H9 (cell line): ENCODE data around the gene PLA2G5. TPM values are rescaled to one million over a fixed set of nuclear protein-coding genes. Genes with fewer than 3 reads are reported as not detected.

Experiments
- DNase-seq: peaks from one replicate; pipeline ENCODE4 v3.0.0-alpha.2; 2017
- H2AFZ ChIP-seq: one replicate; pipeline ENCODE4 v1.6.1; 2013; ENCODE audit warnings: mild to moderate bottlenecking, low read length, control low read depth, moderate library complexity
- H2AK5ac ChIP-seq: 2 replicates; pipeline ENCODE4 v1.6.1; 2013; ENCODE audit warnings: low read length, control low read depth, mixed read lengths; ENCODE audit not compliant: insufficient read length
- H2BK120ac ChIP-seq: one replicate; pipeline ENCODE4 v1.6.1; 2013; ENCODE audit warnings: low read depth, mild to moderate bottlenecking, low read length, control low read depth, inconsistent platforms; ENCODE audit not compliant: poor library complexity, severe bottlenecking
- H2BK12ac ChIP-seq: 2 replicates; pipeline ENCODE4 v1.6.1; 2013; ENCODE audit warnings: low read length, control low read depth, mixed read lengths, low read depth; ENCODE audit not compliant: insufficient read length
- H2BK15ac ChIP-seq: 2 replicates; pipeline ENCODE4 v1.6.1; 2013; ENCODE audit warnings: low read depth, low read length, control low read depth
- H2BK20ac ChIP-seq: one replicate; pipeline ENCODE4 v1.6.1; 2013; ENCODE audit warnings: low read depth, mild to moderate bottlenecking, low read length, control low read depth, inconsistent platforms; ENCODE audit not compliant: poor library complexity, severe bottlenecking
- H2BK5ac ChIP-seq: 2 replicates; pipeline ENCODE4 v1.6.1; 2013; ENCODE audit warnings: low read length, control low read depth, mixed read lengths; ENCODE audit not compliant: insufficient read length
- H3K14ac ChIP-seq: 2 replicates; pipeline ENCODE4 v1.6.1; 2013; ENCODE audit warnings: low read length, control low read depth; ENCODE audit not compliant: insufficient read depth
- H3K18ac ChIP-seq: 2 replicates; pipeline ENCODE4 v1.6.1; 2013; ENCODE audit warnings: low read depth, mild to moderate bottlenecking, mixed read lengths, low read length, control low read depth; ENCODE audit not compliant: insufficient read length
- H3K23ac ChIP-seq: 2 replicates; pipeline ENCODE4 v1.6.1; 2013; ENCODE audit warnings: low read length, control low read depth, mixed read lengths, low read depth; ENCODE audit not compliant: insufficient read length
- H3K23me2 ChIP-seq: 2 replicates; pipeline ENCODE4 v1.6.1; 2013; ENCODE audit warnings: low read depth, mild to moderate bottlenecking, mixed read lengths, low read length, control low read depth; ENCODE audit not compliant: insufficient read length, poor library complexity, severe bottlenecking
- H3K27ac ChIP-seq: 2 replicates; pipeline ENCODE4 v1.5.1; 2013; ENCODE audit warnings: low read length, control low read depth, mixed read lengths, low read depth; ENCODE audit not compliant: insufficient read length
- H3K27me3 ChIP-seq: 2 replicates; pipeline ENCODE4 v1.6.1; 2013; ENCODE audit warnings: low read length, control low read depth, inconsistent platforms; ENCODE audit not compliant: insufficient read depth
- H3K4ac ChIP-seq: 2 replicates; pipeline ENCODE4 v1.6.1; 2013; ENCODE audit warnings: low read depth, mild to moderate bottlenecking, control low read depth, inconsistent platforms, low read length, moderate library complexity
- H3K4me1 ChIP-seq: 2 replicates; pipeline ENCODE4 v1.6.1; 2013; ENCODE audit warnings: low read length, control low read depth, inconsistent platforms; ENCODE audit not compliant: insufficient read depth
- H3K4me2 ChIP-seq: 2 replicates; pipeline ENCODE4 v1.6.1; 2013; ENCODE audit warnings: low read length, control low read depth, mixed read lengths; ENCODE audit not compliant: insufficient read length, insufficient read depth
- H3K56ac ChIP-seq: 2 replicates; pipeline ENCODE4 v1.6.1; 2013; ENCODE audit warnings: low read depth, mild to moderate bottlenecking, mixed read lengths, low read length, control low read depth; ENCODE audit not compliant: insufficient read length
- H3K79me1 ChIP-seq: 2 replicates; pipeline ENCODE4 v1.6.1; 2013; ENCODE audit warnings: low read depth, mild to moderate bottlenecking, moderate library complexity, low read length, control low read depth, inconsistent platforms; ENCODE audit not compliant: insufficient read depth, poor library complexity, severe bottlenecking
- H3K79me2 ChIP-seq: 2 replicates; pipeline ENCODE4 v1.6.1; 2013; ENCODE audit warnings: low read length, control low read depth, inconsistent platforms; ENCODE audit not compliant: insufficient read depth
- H3K9ac ChIP-seq: 2 replicates; pipeline ENCODE4 v1.6.1; 2013; ENCODE audit warnings: low read length, control low read depth, mixed read lengths; ENCODE audit not compliant: insufficient read length; ENCODE audit errors: extremely low read depth
- H3K9me3 ChIP-seq: one replicate; pipeline ENCODE4 v1.6.1; 2013; ENCODE audit warnings: low read depth, low read length, inconsistent platforms; ENCODE audit not compliant: control insufficient read depth
- H3T11ph ChIP-seq: one replicate; pipeline ENCODE4 v1.6.1; 2013; ENCODE audit warnings: mild to moderate bottlenecking, low read length, control low read depth, inconsistent platforms
- H4K20me1 ChIP-seq: one replicate; pipeline ENCODE4 v1.6.1; 2013; ENCODE audit not compliant: control insufficient read depth, insufficient read length, insufficient read depth
- H4K5ac ChIP-seq: 2 replicates; pipeline ENCODE4 v1.6.1; 2013; ENCODE audit warnings: low read depth, mild to moderate bottlenecking, mixed read lengths, low read length, control low read depth; ENCODE audit not compliant: insufficient read length
- H4K8ac ChIP-seq: replicated peaks from 2 replicates; pipeline ENCODE4 v1.6.1; 2013; ENCODE audit warnings: low read length, control low read depth, mixed read lengths, low read depth; ENCODE audit not compliant: insufficient read length
- H4K91ac ChIP-seq: 2 replicates; pipeline ENCODE4 v1.6.1; 2013; ENCODE audit warnings: low read depth, mild to moderate bottlenecking, moderate library complexity, mixed read lengths, low read length, control low read depth; ENCODE audit not compliant: insufficient read length
- H3K27ac Mint-ChIP-seq, 3 experiments: 2 replicates in 2 of 3; 3 replicates in 1 of 3; pipeline ENCODE4 v1.8.0; 2020 to 2021; ENCODE audit warnings: mixed read lengths in 3 of 3, mild to moderate bottlenecking in 1 of 3, moderate library complexity in 1 of 3
- H3K27me3 Mint-ChIP-seq: 2 replicates; pipeline ENCODE4 v1.8.0; 2021; ENCODE audit warnings: low read depth, mild to moderate bottlenecking, moderate library complexity, mixed read lengths
- H3K36me3 Mint-ChIP-seq, 3 experiments: 2 replicates in 2 of 3; 3 replicates in 1 of 3; pipeline ENCODE4 v1.8.0; 2020 to 2021; ENCODE audit warnings: low read depth in 3 of 3, mixed read lengths in 3 of 3; ENCODE audit not compliant: insufficient read depth in 1 of 3
- H3K4me1 Mint-ChIP-seq, 2 experiments: 2 replicates each; pipeline ENCODE4 v1.8.0; 2020; ENCODE audit warnings: mixed read lengths in 2 of 2
- H3K4me3 Mint-ChIP-seq, 2 experiments: 2 replicates in 1 of 2; 3 replicates in 1 of 2; pipeline ENCODE4 v1.8.0; 2020 to 2021; ENCODE audit warnings: mild to moderate bottlenecking in 2 of 2, mixed read lengths in 2 of 2, moderate library complexity in 1 of 2
- H3K9me3 Mint-ChIP-seq, 2 experiments: 2 replicates in 1 of 2; 3 replicates in 1 of 2; pipeline ENCODE4 v1.8.0; 2020; ENCODE audit warnings: mild to moderate bottlenecking in 2 of 2, mixed read lengths in 2 of 2, moderate library complexity in 1 of 2
- WGBS: extraction: QIAGEN DNeasy Blood & Tissue Kit; methylation state at CpG from one replicate; pipeline ENCODE4 v1.1.7; 2013; ENCODE audit warnings: missing lambda C conversion rate, low lambda C conversion rate, mixed read lengths; ENCODE audit not compliant: insufficient read length; ENCODE audit errors: extremely low coverage; 5-methylcytosine and 5-hydroxymethylcytosine counted together
- total RNA-seq: library from RNA; stranded (reverse); gene quantifications from 2 replicates; pipeline ENCODE4 v1.2.1, GENCODE V29; 2021
- TF ChIP-seq, protein P1 (sequence below): fragments of 200-600 bp; sonication (generic); conservative IDR thresholded peaks from 3 replicates; pipeline ENCODE4 v1.8.0; 2021; ENCODE audit warnings: antibody characterized with exemption, mild to moderate bottlenecking

The PLA2G5 gene
- total RNA-seq, 1 experiment from 2014 or later = not detected

DNA sequence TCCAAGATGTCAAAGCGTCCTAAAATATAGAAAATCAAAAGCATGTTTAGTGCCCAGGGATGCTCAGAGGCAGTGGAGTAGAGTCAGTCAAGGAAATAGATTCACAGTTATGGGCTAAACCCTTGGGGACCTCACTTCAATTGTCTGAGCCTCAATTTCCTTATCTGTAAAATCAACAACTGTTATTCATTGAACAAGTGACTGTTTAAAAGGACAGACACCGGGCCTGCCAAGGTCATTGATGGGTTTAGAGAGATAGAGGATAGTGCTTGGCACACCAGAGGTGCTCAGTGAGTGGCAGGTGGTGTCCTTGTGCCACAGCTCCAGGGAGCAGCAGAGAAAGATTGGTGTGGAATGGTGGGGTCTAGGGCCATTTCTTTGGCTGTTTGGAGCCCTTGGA lies 12.8 kb downstream of the PLA2G5 start:
- H4K5ac ChIP-seq = no peak overlapping the region
- no peaks in the 10 kb centered on the region for H3K9me3 ChIP-seq
- WGBS = no CpG with 5 or more reads among the region's 2 CpGs
- no peak overlapping the region for H3K27ac ChIP-seq
- no peak overlapping the region for H4K8ac ChIP-seq
- H3K4me2 ChIP-seq = no peak overlapping the region
- TF ChIP-seq, protein P1, sequence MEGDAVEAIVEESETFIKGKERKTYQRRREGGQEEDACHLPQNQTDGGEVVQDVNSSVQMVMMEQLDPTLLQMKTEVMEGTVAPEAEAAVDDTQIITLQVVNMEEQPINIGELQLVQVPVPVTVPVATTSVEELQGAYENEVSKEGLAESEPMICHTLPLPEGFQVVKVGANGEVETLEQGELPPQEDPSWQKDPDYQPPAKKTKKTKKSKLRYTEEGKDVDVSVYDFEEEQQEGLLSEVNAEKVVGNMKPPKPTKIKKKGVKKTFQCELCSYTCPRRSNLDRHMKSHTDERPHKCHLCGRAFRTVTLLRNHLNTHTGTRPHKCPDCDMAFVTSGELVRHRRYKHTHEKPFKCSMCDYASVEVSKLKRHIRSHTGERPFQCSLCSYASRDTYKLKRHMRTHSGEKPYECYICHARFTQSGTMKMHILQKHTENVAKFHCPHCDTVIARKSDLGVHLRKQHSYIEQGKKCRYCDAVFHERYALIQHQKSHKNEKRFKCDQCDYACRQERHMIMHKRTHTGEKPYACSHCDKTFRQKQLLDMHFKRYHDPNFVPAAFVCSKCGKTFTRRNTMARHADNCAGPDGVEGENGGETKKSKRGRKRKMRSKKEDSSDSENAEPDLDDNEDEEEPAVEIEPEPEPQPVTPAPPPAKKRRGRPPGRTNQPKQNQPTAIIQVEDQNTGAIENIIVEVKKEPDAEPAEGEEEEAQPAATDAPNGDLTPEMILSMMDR = no peak
- H4K20me1 ChIP-seq = no peaks in the 10 kb centered on the region
- no peaks in the 10 kb centered on the region for H3K79me2 ChIP-seq
- no peak overlapping the region for H3T11ph ChIP-seq
- Mint-ChIP-seq H3K9me3 (peaks cover 0 to 2% of the 10 kb centered on the region in 2 experiments; a peak in 1 of 5 replicates), H3K4me1 (peaks cover 5 to 7% of the 10 kb centered on the region in 2 experiments), H3K4me3 (no peak overlapping the region), H3K27me3 (peaks cover 3% of the 10 kb centered on the region), H3K27ac (peak overlapping the region in 1 of 3 experiments; percentile 40; a peak in 1 of 7 replicates), H3K36me3 (no peaks in the 10 kb centered on the region; a peak in 1 of 7 replicates)
- no peak overlapping the region for H2BK15ac ChIP-seq
- H3K14ac ChIP-seq = no peak overlapping the region
- H2BK12ac ChIP-seq = no peak overlapping the region
- no peak overlapping the region for H2BK5ac ChIP-seq
- no peak overlapping the region for H3K9ac ChIP-seq
- H3K4ac ChIP-seq = no peak overlapping the region
- no peaks in the 10 kb centered on the region for H3K27me3 ChIP-seq
- no peak overlapping the region for H2AK5ac ChIP-seq
- H3K23ac ChIP-seq = no peak overlapping the region
- no peak overlapping the region for H4K91ac ChIP-seq
- H3K23me2 ChIP-seq = no peaks in the 10 kb centered on the region
- no peak for DNase-seq
- H2AFZ ChIP-seq = no peak overlapping the region
- H3K79me1 ChIP-seq = no peaks in the 10 kb centered on the region
- no peak overlapping the region for H2BK20ac ChIP-seq
- H3K56ac ChIP-seq = no peak overlapping the region
- no peak overlapping the region for H3K18ac ChIP-seq
- no peak overlapping the region for H2BK120ac ChIP-seq
- no peaks in the 10 kb centered on the region for H3K4me1 ChIP-seq
